IMR-90 (cell line): ENCODE data around the gene C17orf100. TPM values are rescaled to one million over a fixed set of nuclear protein-coding genes. Genes with fewer than 3 reads are reported as not detected.

Source experiments
- ATAC-seq: fragments of 200-7000 bp; cut with Tn5 transposase; 2 replicates; pipeline ENCODE4 v1.9.1; 2020; ENCODE audit warnings: low read depth, mild to moderate bottlenecking, moderate library complexity
- BruUV-seq: library from RNA; stranded (reverse); fragments of 400-500 nt; replicated peaks from 2 replicates; lab custom pipeline; 2021; lab: Mats Ljungman, UMichigan
- CTCF ChIA-PET: fragments of 300-600 bp; formaldehyde crosslinking; extraction: SDS; loops from one replicate; lab custom pipeline; 2021; ENCODE audit warnings: antibody characterized with exemption; lab: Yijun Ruan, JAX
- POLR2A ChIA-PET: fragments of 300-600 bp; sonication (Branson Sonifier 250); formaldehyde crosslinking; loops from one replicate; lab custom pipeline; 2022; ENCODE audit warnings: antibody characterized with exemption; ENCODE audit not compliant: unreplicated experiment; lab: Charles Lee
- DNase-seq: peaks from one replicate; pipeline ENCODE4 v3.0.0; 2013
- H2AFZ ChIP-seq: replicated peaks from 2 replicates; pipeline ENCODE3; 2013; ENCODE audit warnings: low read length, mild to moderate bottlenecking; ENCODE audit not compliant: poor library complexity
- H2AK5ac ChIP-seq: 2 replicates; pipeline ENCODE4 v1.6.1; 2013; ENCODE audit warnings: low read depth, low read length, inconsistent platforms
- H2AK9ac ChIP-seq: replicated peaks from 2 replicates; pipeline ENCODE3; 2013; ENCODE audit warnings: mild to moderate bottlenecking, low read depth, low read length, moderate library complexity; ENCODE audit not compliant: poor library complexity
- H2BK120ac ChIP-seq: 2 replicates; pipeline ENCODE4 v1.6.1; 2013; ENCODE audit warnings: low read depth, low read length, inconsistent platforms
- H2BK15ac ChIP-seq: 3 replicates; pipeline ENCODE4 v1.6.1; 2013; ENCODE audit warnings: low read depth, low read length, inconsistent platforms
- H2BK20ac ChIP-seq: 2 replicates; pipeline ENCODE4 v1.6.1; 2013; ENCODE audit warnings: low read depth, mild to moderate bottlenecking, inconsistent platforms, low read length, moderate library complexity
- H2BK5ac ChIP-seq: 2 replicates; pipeline ENCODE4 v1.6.1; 2013; ENCODE audit warnings: mild to moderate bottlenecking, low read depth, low read length, inconsistent platforms; ENCODE audit not compliant: poor library complexity, severe bottlenecking
- H3K14ac ChIP-seq: replicated peaks from 2 replicates; pipeline ENCODE4 v1.6.1; 2013; ENCODE audit warnings: low read depth, low read length, inconsistent platforms
- H3K18ac ChIP-seq: 2 replicates; pipeline ENCODE4 v1.6.1; 2013; ENCODE audit warnings: low read depth, low read length, control low read depth
- H3K23ac ChIP-seq: 2 replicates; pipeline ENCODE4 v1.6.1; 2013; ENCODE audit warnings: low read depth, low read length, inconsistent platforms
- H3K27ac ChIP-seq: 2 replicates; pipeline ENCODE4 v1.5.1; 2013; ENCODE audit warnings: mild to moderate bottlenecking, control low read depth, low read length; ENCODE audit not compliant: insufficient read depth
- H3K27me3 ChIP-seq: 2 replicates; pipeline ENCODE4 v1.6.1; 2013; ENCODE audit warnings: low read length; ENCODE audit not compliant: control insufficient read depth, insufficient read depth
- H3K36me3 ChIP-seq: 2 replicates; pipeline ENCODE4 v1.6.1; 2013; ENCODE audit warnings: low read length, mixed read lengths; ENCODE audit not compliant: control insufficient read depth, insufficient read depth
- H3K4ac ChIP-seq: 2 replicates; pipeline ENCODE4 v1.6.1; 2013; ENCODE audit warnings: low read depth, low read length, inconsistent platforms
- H3K4me1 ChIP-seq: 2 replicates; pipeline ENCODE4 v1.6.1; 2013; ENCODE audit warnings: low read length, mixed read lengths; ENCODE audit not compliant: control insufficient read depth, insufficient read depth
- H3K4me2 ChIP-seq: 2 replicates; pipeline ENCODE4 v1.6.1; 2013; ENCODE audit warnings: low read depth, mild to moderate bottlenecking, control low read depth, low read length, moderate library complexity
- H3K4me3 ChIP-seq: 2 replicates; pipeline ENCODE4 v1.5.1; 2013; ENCODE audit warnings: low read depth, mild to moderate bottlenecking, control low read depth, low read length, moderate library complexity; ENCODE audit not compliant: insufficient read depth
- H3K56ac ChIP-seq: 2 replicates; pipeline ENCODE4 v1.6.1; 2013; ENCODE audit warnings: low read length, inconsistent platforms; ENCODE audit not compliant: insufficient read depth; ENCODE audit errors: extremely low read depth
- H3K79me1 ChIP-seq, 2 experiments: 2 replicates each; pipeline ENCODE4 v1.6.1; 2013; ENCODE audit warnings: low read length in 2 of 2, inconsistent platforms in 1 of 2, low read depth in 1 of 2
- H3K9ac ChIP-seq: 2 replicates; pipeline ENCODE4 v1.6.1; 2013; ENCODE audit warnings: low read depth, low read length, control low read depth
- H3K9me1 ChIP-seq: 2 replicates; pipeline ENCODE4 v1.6.1; 2013; ENCODE audit warnings: low read length, inconsistent platforms; ENCODE audit not compliant: insufficient read depth
- H3K9me3 ChIP-seq: 2 replicates; pipeline ENCODE4 v1.6.1; 2013; ENCODE audit warnings: low read length; ENCODE audit not compliant: control insufficient read depth, insufficient read depth
- H4K20me1 ChIP-seq: 2 replicates; pipeline ENCODE4 v1.6.1; 2013; ENCODE audit warnings: low read length, inconsistent platforms; ENCODE audit not compliant: insufficient read depth
- H4K5ac ChIP-seq: 2 replicates; pipeline ENCODE4 v1.6.1; 2013; ENCODE audit warnings: mild to moderate bottlenecking, low read depth, low read length, control low read depth
- H4K8ac ChIP-seq, 2 experiments: 2 replicates each; pipeline ENCODE4 v1.6.1; 2013; ENCODE audit warnings: low read depth in 2 of 2, low read length in 2 of 2, control low read depth in 1 of 2, inconsistent platforms in 1 of 2
- H4K91ac ChIP-seq: 2 replicates; pipeline ENCODE4 v1.6.1; 2013; ENCODE audit warnings: low read depth, low read length, inconsistent platforms; ENCODE audit not compliant: insufficient read depth
- CEBPB ChIP-seq: IDR thresholded peaks from 2 replicates; pipeline ENCODE4 v1.6.1; 2012; ENCODE audit warnings: low read depth, low read length, improper control_type of control experiment
- ELK1 ChIP-seq: fragments of 150-350 bp; IDR thresholded peaks from 2 replicates; pipeline ENCODE4 v1.6.1; 2016; ENCODE audit warnings: low read depth, mild to moderate bottlenecking, low read length, moderate library complexity, borderline replicate concordance
- MAFK ChIP-seq: IDR thresholded peaks from 2 replicates; pipeline ENCODE4 v1.6.1; 2012; ENCODE audit warnings: low read depth, low read length, improper control_type of control experiment
- MXI1 ChIP-seq: IDR thresholded peaks from 2 replicates; pipeline ENCODE4 v1.6.1; 2012; ENCODE audit warnings: low read depth, mild to moderate bottlenecking, low read length, moderate library complexity, borderline replicate concordance
- NFE2L2 ChIP-seq: fragments of 150-350 bp; IDR thresholded peaks from 2 replicates; pipeline ENCODE4 v1.6.1; 2016; ENCODE audit warnings: low read depth, mild to moderate bottlenecking, low read length
- POLR2A ChIP-seq: IDR thresholded peaks from 2 replicates; pipeline ENCODE4 v1.6.1; 2012; ENCODE audit warnings: mild to moderate bottlenecking, low read depth, low read length
- RAD21 ChIP-seq: IDR thresholded peaks from 2 replicates; pipeline ENCODE4 v1.6.1; 2012; ENCODE audit warnings: low read length, improper control_type of control experiment
- RCOR1 ChIP-seq: IDR thresholded peaks from 2 replicates; pipeline ENCODE4 v1.6.1; 2012; ENCODE audit warnings: mild to moderate bottlenecking, low read length, improper control_type of control experiment; ENCODE audit not compliant: insufficient replicate concordance
- RFX5 ChIP-seq: IDR thresholded peaks from 2 replicates; pipeline ENCODE4 v1.8.0; 2012; ENCODE audit warnings: low read depth, mild to moderate bottlenecking, low read length, moderate library complexity
- SMC3 ChIP-seq: fragments of 150-350 bp; IDR thresholded peaks from 2 replicates; pipeline ENCODE4 v1.6.1; 2016; ENCODE audit warnings: low read depth, mild to moderate bottlenecking, antibody characterized with exemption, low read length, moderate library complexity
- dilution Hi-C: fragments of 300-500 bp; cut with HindIII; formaldehyde crosslinking; loops from one replicate; pipeline ENCODE4 v1.14.3; 2018; ENCODE audit warnings: low sequenced_read_pairs; ENCODE audit not compliant: unreplicated experiment
- in situ Hi-C: fragments of 300-500 bp; cut with MboI; formaldehyde crosslinking; loops from 3 replicates; pipeline ENCODE4 v1.14.3; 2019; ENCODE audit warnings: low sequenced_read_pairs, inconsistent platforms, mixed read lengths
- intact Hi-C: fragments of 100-400 bp; cut with micrococcal nuclease; formaldehyde crosslinking; loops from 2 replicates; pipeline ENCODE4 v1.10.0; 2022
- polyA plus RNA-seq, 3 experiments: library from polyadenylated mRNA; depleted of rRNA; stranded (reverse); fragments of >200 nt; gene quantifications; 2 replicates each; pipeline ENCODE4 v1.2.3, GENCODE V29; 2012; ENCODE audit warnings: low replicate concordance in 1 of 3
- total RNA-seq: library from RNA; depleted of rRNA; stranded (reverse); fragments of >200 nt; gene quantifications from 2 replicates; pipeline ENCODE4 v1.2.3, GENCODE V29; 2012
- TF ChIP-seq, protein P1 (sequence below): fragments of 150-350 bp; IDR thresholded peaks from 2 replicates; pipeline ENCODE4 v1.6.1; 2017; ENCODE audit warnings: mild to moderate bottlenecking, antibody characterized with exemption, low read length, low read depth

C17orf100 gene
- total and polyA plus RNA-seq, 2 of the 4 experiments (the other 2 are of a cell fraction) = 0.18 to 1.8 TPM

DNA sequence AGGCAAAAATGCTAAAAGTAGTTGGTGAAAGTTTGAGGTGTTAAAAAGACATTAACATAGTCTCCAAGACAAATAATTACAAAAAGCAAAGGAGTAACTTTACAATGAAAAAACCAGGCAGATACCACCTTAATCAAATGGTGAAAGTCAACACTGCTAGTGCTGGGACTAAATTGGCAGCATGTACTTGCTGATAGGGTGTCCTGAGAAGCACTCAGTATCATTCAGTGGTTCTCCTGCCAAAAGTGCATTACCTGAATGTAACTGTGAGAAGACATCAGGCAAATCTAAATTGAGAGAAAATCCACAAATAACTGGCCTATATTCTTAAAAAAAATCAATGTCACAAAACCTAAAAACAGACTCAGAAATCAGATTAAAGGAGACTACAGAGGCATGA lies 19.0 kb upstream of the C17orf100 start:
- Histone ChIP-seq H3K4ac (no peak overlapping the region), H3K27ac (no peak overlapping the region), H2BK20ac (no peak overlapping the region), H3K23ac (no peak overlapping the region), H4K20me1 (no peaks in the 10 kb centered on the region), H3K4me2 (no peak overlapping the region), H2BK120ac (no peak overlapping the region), H3K56ac (no peak overlapping the region), H2AK9ac (no peak overlapping the region), H3K9ac (no peak overlapping the region), H3K9me3 (no peaks in the 10 kb centered on the region), H3K79me1 (peaks cover 12 to 53% of the 10 kb centered on the region in 2 experiments), H3K4me3 (no peak overlapping the region), H2AFZ (no peak overlapping the region), H2AK5ac (no peak overlapping the region), H4K91ac (no peak overlapping the region), H3K9me1 (peaks cover 5% of the 10 kb centered on the region), H4K5ac (no peak overlapping the region), H3K27me3 (no peaks in the 10 kb centered on the region), H2BK15ac (no peak overlapping the region), H3K4me1 (peaks cover 1% of the 10 kb centered on the region; the same call in 1 of the 2 replicates), H3K14ac (no peak overlapping the region), H3K36me3 (peaks cover 21% of the 10 kb centered on the region), H2BK5ac (no peak overlapping the region), H4K8ac (no peak overlapping the region), H3K18ac (no peak overlapping the region)
- no peak for DNase-seq
- in situ Hi-C loops = no loop called here
- ChIA-PET POLR2A (no interaction called here), CTCF (no interaction called here)
- BruUV-seq = no TSS peak
- dilution Hi-C loops = no loop called here
- TF ChIP-seq SMC3 (no peak), MAFK (no peak), ELK1 (no peak), NFE2L2 (no peak), MXI1 (no peak), POLR2A (no peak), RCOR1 (no peak), CEBPB (no peak), RFX5 (no peak), RAD21 (no peak)
- TF ChIP-seq, protein P1, sequence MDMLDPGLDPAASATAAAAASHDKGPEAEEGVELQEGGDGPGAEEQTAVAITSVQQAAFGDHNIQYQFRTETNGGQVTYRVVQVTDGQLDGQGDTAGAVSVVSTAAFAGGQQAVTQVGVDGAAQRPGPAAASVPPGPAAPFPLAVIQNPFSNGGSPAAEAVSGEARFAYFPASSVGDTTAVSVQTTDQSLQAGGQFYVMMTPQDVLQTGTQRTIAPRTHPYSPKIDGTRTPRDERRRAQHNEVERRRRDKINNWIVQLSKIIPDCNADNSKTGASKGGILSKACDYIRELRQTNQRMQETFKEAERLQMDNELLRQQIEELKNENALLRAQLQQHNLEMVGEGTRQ = no peak
- ATAC-seq = no peak
- intact Hi-C loops = no loop called here
